ENCODE data around the gene MCF2L.
A peak's percentile ranks its signal among the peaks of the same experiment; 100 is the strongest.

MCF2L gene

DNA sequence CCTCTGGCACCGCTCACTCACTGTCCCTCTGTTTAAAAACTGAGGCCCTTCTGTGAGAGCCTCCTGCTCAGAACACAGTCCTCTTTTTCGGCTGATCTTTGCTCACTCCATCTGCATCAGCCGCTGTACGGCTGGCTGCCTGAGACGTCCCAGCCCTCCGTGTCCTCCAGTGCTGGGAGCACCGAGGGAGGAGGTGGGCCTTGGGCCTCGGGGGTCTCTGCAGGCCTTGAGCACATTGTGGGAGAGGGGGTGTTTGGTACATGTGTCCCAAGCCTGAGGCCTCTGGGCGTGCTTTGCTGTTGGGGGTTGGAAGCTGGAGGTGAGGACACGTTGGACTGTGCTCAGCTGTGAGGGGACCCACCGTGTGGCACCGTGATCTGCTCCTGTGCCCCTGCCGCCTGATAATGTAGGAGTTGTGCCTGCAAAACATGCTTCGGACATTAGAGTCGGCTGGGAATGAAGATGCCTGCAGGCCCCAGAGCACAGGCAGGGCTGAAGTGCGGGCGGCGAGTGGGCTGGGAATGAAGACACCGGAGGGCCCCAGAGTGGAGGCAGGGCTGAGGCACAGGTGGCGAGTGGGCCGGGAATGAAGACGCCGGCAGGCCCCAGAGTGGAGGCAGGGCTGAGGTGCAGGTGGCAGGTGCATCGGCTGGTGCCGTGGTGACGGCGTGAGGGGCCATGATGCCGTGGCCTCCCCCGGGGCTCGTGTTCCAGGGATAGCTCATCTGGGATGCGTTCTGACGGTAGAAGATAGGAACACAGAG, 30.6 kb downstream of the MCF2L start:
- DNase-seq (ENCODE audit: low read depth), result no peak

GRCh38 chr13:113000575-113000974, 31.6 kb downstream of the MCF2L start:
- no peak for DNase-seq (ENCODE audit: low read depth)

DNA sequence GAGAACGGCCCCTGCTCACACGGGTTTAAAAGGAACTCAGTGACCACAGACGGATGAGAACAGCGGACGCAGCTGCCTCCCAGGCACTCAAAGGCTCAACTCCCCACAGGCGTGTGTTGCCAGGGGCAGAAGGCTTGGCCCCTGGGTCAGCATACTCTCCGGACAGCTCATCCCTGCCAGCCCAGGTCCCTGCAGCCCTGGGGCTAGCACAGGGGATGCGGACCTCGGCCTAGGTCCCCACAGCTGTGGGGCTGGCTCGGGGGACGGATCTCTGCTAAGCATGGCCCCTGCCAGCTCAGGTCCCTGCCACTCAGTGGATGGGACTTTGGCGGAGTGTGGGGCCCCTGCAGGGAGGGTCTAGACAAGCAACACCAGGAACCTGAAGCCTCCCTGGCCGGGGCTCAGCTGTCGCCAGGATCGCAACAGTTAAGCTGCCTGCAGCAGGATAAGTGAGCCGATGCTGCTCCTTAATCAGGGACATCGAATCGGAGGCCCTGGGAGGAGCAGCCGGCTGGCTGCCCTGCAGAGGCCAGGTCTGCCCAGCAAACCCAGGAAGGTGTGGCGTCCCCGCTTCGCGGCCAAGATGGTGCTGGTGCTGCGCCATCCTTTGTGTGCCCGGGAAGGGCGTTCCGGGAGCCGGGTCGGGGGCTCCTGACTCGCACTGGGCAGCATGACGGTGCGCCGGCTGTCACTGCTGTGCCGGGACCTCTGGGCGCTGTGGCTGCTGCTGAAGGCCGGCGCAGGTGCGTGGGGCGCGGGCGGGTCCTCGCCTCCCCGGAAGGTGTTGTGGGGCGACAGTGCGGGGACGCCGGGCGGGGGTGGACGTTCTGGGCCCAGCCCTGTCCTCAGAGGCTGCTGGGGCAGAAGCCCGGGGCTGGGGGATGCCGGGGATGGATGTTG, 32.5 kb downstream of the MCF2L start:
- DNase-seq (ENCODE audit: low read depth), result peak; percentile 40

GRCh38 chr13:113002206-113002912, 33.3 kb downstream of the MCF2L start:
- no peak for DNase-seq (ENCODE audit: low read depth)

DNA sequence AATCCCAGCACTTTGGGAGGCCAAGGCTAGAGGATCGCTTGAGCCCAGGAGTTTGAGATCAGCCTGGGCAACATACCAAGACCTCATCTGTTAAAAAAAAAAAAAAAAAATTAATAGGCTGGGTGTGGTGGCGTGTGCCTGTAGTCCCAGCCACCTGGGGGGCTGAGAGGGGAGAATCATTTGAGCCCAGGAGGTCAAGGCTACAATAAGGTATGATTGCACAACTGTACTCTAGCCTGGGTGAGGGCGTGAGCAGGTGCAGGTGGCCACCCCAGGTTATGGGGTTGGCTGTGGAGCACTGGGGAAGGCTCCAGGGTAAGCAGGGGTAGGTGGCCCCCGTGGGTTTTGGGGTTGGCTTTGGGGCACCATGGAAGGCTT, 33.9 kb downstream of the MCF2L start:
- no peak for DNase-seq (ENCODE audit: low read depth)

GRCh38 chr13:113004126-113004525, 35.1 kb downstream of the MCF2L start:
- no peak for DNase-seq (ENCODE audit: low read depth)

DNA sequence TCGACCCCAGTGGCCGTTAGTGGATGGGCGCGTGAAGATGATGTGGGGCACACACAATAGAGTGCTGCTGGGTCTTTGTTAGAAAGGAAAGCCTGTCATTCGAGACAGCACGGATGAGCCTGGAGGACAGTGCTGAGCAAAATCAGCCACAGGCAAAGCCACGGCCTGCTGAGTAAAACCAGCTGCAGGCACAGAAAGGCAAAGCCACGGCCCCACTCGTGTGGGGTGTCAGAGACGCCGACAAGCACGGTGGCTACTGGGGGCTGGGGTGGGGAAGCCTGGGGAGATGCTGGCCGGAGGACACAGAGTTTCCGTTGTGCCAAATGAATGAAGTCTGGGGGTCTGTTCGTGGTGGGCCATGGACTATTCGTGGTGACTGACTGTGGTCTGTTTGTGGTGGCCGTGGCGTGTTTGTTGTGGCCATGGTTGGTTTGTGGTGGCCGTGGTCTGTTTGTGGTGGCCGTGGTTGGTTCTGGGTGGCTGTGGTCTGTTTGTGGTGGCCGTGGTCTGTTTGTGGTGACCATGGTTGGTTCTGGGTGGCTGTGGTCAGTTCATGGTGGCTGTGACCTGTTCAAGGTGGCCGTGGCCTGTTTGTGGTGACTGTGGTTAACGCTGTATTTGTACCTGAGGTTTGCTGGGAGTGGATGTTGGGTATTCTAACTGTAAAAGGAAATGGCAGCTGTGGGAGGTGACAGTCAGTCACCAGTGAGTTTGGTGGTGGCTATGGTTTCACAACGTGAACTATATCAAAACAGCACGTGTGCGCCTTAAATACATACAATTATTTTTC, 36.3 kb downstream of the MCF2L start:
- DNase-seq (ENCODE audit: low read depth), result no peak

GRCh38 chr13:113005997-113006396, 37.0 kb downstream of the MCF2L start:
- no peak for DNase-seq (ENCODE audit: low read depth)

- no peak for DNase-seq (ENCODE audit: low read depth)
Measured at GRCh38 chr13:113006660-113007059, 37.6 kb downstream of the MCF2L start.

DNA sequence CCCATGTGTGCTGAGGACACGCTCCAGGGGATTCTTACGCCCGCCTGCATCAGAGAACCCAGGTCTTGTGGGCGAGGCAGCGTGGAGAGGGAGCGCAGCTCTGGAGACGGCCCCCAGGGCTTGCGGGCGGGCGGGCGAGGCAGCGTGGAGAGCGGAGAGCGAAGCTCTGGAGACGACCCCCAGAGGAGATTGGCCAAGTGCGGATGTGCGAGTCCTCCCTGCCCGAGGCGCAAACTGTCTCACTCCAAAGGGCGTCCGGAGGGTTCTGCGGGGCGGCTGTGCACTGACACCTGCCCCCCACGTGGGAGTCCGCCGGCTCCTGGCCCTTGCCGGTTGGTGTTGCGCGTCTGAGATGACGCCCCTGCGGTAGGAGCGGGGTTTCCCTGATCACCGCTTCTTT, 39.8 kb downstream of the MCF2L start:
- DNase-seq (ENCODE audit: low read depth), result no peak

DNA sequence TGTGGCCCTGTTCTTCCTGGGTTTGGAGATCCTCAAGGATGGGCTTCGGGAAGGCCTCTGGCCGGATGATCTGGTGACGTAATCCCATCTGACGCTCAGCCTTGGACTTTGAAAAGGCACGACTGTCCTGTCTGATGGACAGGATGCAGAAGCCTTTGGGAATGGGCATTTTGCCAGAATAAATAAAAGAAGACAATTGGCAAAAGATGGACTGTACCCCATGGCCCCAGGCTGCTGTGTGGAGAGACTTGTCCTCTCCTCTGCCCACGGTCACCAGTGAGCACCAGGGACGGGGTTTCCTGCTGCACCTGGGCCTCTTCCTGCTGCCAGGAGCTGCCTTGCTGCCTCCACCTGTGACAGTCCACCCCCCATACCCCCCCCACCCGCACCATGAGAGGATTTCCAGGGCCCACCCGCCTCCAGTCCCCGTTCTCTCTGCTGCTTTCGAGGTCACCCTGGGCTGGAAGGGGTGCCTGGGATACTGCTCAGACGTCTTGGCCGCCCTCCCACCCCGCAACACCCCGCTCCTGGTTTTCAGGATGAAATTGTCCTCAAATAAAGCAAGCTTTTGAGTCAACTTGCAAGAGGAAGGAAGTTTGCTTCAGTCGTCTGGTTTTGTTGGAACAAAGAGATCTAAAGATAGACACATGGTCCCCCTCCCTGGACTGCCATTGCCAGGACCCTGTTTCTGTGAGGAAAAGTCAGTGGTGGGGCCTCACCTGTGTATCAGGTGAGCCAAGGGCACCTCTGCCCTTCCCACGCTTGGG, 40.9 kb downstream of the MCF2L start:
- DNase-seq (ENCODE audit: low read depth), result peak; percentile 41

- no peak for DNase-seq (ENCODE audit: low read depth)
Measured at GRCh38 chr13:113010510-113010865, 41.5 kb downstream of the MCF2L start.

GRCh38 chr13:113013303-113013702, 44.3 kb downstream of the MCF2L start:
- no peak for DNase-seq (ENCODE audit: low read depth)

DNA sequence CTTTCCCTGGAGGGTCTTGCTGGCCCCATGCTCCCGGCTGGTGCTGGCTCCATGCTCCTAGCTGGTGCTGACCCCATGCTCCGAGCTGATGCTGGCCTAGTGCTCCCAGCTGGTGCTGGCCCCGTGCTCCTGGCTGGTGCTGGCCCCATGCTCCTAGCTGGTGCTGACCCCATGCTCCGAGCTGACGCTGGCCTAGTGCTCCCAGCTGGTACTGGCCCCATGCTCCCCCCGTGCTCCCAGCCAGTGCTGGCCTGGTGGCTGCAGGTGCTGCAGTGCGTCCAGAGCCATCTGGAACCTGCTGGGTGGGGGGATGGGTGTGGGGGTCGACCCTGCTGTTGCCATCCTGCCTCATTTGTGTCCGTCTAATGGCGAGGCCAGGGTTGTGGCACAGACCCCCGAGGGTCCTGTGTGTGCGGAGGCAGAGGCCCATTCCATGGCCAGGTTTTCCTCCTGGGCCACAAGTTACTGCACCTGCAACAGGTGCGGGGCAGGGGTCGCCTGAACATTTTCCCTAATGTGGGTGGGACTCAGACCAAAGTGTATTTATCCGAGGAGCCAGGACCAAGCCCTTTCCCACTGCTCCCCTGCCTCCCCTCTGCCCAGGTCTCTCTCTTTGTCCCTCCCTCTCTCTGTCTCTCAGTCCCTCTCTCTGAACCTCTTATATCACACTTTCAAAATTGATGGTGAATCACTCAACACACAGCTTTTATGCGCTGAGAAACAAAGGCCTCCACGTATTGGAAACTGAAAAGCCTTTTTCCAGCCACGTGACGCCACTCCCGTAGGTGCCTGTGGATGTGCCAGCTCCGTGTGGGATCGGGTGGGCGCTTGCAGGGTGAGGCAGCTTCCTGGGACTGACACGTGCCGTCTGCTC, 45.1 kb downstream of the MCF2L start:
- no peak for DNase-seq (ENCODE audit: low read depth)

- DNase-seq (ENCODE audit: low read depth), result no peak
Measured at GRCh38 chr13:113014752-113015745, 46.0 kb downstream of the MCF2L start.

- no peak for DNase-seq (ENCODE audit: low read depth)
Measured at GRCh38 chr13:113015826-113016525, 47.0 kb downstream of the MCF2L start.

GRCh38 chr13:113016526-113017295, 47.7 kb downstream of the MCF2L start:
- no peak for DNase-seq (ENCODE audit: low read depth)
